HG03280 (cell line): ENCODE results near the gene NLGN1.

Experiments used
- ATAC-seq: cut with Tn5 transposase; IDR thresholded peaks from one replicate; pipeline ENCODE4 v1.9.1; 2021; ENCODE audit warnings: mild to moderate bottlenecking, moderate library complexity; ENCODE audit not compliant: unreplicated experiment

NLGN1 gene

DNA sequence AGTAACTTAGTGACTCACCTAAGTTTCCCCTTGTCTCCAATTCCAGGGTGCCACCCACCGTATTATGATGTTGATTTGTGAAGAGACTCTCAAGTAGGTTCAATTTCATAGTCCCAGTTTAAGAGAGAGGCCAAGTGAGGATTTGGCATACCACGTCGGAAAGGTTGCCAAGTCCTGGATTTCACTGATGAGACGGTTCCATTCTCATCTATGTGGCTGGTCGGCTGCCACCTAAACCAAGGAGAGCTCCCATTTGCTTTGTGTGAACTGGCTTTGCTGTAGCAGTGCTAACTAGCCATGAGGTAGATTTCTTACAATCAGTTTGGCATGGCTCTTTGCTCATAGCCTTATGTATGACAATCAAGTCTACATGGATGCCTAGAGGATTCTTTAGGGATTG, 653.6 kb downstream of the NLGN1 start:
- ATAC-seq: no peak

- ATAC-seq: no peak
Observed at GRCh38 chr3:174058804-174059203, 661.3 kb downstream of the NLGN1 start.

- ATAC-seq: no peak
Observed at GRCh38 chr3:174060431-174060830, 662.9 kb downstream of the NLGN1 start.

DNA sequence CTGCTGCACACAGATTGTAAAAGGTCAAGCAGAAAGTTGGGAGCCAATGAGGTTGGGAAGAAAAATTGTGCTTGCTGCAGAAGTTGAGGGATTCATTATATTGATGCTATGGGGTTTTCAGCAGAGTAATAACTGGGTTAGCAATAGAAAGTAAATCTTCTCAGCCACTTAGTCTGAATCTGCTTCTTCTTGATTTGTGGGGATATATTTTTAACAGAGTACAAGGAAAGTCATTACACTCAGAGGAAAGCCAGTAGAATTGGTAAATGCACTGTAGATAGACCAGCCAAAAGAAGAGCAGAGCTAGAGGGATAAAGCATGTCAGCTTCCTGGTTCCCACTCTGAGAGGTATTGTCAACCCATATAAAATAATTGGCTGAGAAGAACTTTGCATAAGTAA, 663.6 kb downstream of the NLGN1 start:
- no peak for ATAC-seq

- no peak for ATAC-seq
Observed at GRCh38 chr3:174061731-174062130, 664.2 kb downstream of the NLGN1 start.

DNA sequence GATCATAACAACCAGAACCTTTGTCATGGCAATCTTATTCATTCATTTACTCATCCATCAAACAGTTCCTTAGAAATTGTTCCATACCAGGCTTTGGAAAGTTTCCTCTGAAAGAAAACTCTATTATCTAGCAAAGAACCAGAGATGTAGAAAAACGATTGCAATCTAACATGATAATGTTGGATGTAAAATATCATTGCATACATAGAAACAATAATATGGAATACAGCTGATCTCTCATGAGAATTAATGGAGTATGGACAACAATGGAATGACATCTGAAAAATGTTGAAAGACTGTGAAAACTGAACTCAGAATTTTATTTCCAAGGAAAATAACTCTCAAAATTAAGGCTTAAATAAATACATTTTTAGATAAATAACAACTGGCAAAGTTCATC, 665.4 kb downstream of the NLGN1 start:
- no peak for ATAC-seq

GRCh38 chr3:174068035-174068434, 670.5 kb downstream of the NLGN1 start:
- no peak for ATAC-seq

DNA sequence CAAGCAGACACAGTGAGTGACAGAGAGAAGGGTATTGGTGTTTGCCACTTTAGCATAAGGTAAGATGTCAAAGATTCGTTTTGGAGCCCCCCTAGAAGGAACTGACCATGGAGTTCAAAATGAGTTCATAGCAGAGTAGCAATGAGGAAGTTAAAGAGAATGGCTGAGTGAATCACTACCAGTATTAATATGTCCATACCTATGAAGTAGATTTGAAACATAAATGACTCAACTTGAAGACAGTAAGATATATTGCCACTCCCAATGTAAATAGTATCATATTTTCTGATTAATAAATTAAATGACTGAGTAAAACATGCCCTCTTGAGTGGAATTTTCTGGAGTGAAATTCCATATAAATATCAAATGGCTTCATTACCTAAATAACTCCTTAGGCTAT, 675.1 kb downstream of the NLGN1 start:
- ATAC-seq: no peak

GRCh38 chr3:174083706-174084105, 686.2 kb downstream of the NLGN1 start:
- no peak for ATAC-seq

- no peak for ATAC-seq
Observed at GRCh38 chr3:174089592-174089991, 692.0 kb downstream of the NLGN1 start.

GRCh38 chr3:174094669-174095068, 697.1 kb downstream of the NLGN1 start:
- no peak for ATAC-seq

DNA sequence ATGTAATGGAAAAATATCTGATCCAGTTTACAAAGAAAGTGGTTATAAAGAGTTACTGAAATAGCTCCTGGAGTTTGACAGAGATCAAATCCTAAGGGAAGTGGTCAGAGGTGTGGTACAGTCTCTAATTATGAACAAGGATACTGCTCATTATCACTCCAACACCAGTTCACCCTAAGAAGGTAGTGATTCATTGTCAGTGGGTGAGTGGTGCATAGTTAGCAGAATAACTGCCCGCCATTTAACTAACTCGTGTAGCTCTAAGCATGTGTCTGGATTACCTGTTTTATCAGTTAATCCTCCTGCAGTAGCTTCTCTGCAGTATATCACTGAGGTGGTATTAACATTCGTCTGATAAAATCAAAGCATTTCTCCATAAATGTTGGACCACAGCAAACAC, 700.1 kb downstream of the NLGN1 start:
- ATAC-seq: no peak

- no peak for ATAC-seq
Observed at GRCh38 chr3:174098746-174099145, 701.2 kb downstream of the NLGN1 start.

GRCh38 chr3:174099724-174100123, 702.2 kb downstream of the NLGN1 start:
- ATAC-seq: no peak

GRCh38 chr3:174100744-174101143, 703.2 kb downstream of the NLGN1 start:
- peak; percentile 13 for ATAC-seq

DNA sequence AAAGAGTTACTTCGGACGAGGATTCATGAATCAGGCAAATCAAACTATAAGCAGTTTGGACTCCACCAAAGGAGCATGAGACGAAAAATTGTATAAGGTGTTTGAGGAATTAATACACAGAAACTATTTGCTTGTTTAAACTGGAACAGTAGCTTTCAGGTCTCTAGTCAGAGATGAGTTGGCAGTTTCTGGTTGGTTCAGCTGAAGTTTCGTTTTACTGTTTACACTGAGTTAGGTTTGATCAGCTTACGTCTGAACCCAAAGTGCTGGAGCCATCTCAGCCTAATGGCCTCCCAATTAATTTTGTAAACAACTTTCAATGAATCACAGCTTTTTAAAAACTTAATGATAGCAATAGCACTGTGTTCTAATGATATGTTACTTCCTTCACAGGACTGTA, 703.7 kb downstream of the NLGN1 start:
- peak; percentile 83 for ATAC-seq

DNA sequence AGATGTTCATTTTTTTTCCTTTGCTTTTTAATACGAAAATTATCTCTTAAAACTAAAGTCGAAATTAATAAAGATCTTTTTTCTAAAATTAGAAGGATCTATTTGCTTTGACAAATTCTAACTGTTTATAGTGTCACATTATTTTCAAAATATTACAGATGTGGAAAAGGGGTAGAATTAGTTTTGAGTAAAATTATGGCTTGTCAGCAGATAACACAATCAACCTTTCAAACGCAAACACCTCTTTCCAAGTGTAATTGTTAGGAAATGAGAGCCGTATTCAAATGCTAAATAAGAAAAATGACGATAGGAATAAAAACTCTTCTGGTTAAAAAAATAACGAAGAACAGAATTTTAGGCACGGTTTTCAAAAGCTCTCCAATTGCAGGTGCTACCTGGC, 704.7 kb downstream of the NLGN1 start:
- ATAC-seq: no peak

DNA sequence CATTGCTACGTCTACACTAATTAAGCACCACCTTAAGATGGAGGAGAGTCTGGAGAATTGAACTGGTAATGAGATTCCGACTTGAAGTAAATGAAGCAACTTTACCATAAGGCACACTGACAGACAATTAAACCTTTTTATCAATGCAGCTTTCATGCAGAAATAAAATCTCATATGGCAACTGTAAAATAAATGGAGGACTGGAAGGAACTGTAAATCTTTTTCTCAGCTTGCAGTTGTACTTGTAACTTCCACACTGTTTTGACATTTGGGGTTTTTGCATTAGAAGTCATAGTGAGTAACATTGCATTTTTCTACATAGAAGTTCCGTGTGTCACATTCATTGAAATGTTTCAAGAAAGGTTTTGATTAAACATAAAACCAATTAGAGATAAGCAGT, 705.3 kb downstream of the NLGN1 start:
- ATAC-seq: no peak

DNA sequence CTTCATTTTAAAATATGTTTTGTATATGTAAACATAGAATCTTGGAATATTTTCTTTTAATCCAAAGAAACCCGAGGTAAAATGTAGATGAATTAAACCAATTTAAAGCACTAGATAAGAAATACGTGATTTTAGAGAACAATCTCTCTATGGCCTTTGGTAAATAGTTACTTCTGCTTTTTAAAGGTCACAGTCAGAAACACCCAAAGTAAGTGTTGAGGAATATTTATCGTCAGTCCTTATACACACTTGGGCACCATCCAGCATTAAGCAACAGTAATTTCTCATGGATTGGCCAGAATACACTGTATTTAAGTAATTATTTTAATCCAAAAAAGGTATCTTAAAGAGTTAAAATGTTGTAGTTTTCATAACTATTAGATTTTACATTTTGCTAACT, 713.2 kb downstream of the NLGN1 start:
- no peak for ATAC-seq

- no peak for ATAC-seq
Observed at GRCh38 chr3:174111776-174112175, 714.2 kb downstream of the NLGN1 start.

- no peak for ATAC-seq
Observed at GRCh38 chr3:174116421-174116820, 718.9 kb downstream of the NLGN1 start.

GRCh38 chr3:174120997-174121396, 723.5 kb downstream of the NLGN1 start:
- ATAC-seq: no peak

DNA sequence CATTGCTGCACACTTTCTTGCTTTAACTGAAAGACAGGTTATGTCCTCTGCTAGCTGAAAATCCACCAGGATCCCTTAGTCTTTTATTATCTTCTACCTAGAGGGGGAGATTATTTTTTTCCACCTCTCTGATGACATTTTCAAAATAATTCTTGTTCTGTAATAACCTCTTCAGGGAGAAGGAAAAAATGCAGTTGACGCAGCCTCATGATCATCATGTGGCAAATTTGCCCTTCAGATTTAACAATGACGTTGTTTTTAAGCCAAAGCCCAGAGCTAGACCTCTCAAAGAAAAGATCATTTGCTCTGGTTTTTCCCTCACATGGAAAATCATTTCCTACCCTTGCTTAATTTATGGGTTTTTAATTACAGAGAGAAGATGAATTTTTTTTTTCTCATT, 724.9 kb downstream of the NLGN1 start:
- no peak for ATAC-seq

GRCh38 chr3:174125267-174125824, 727.8 kb downstream of the NLGN1 start:
- ATAC-seq: no peak
